Fibroblast of mammary gland (primary cell): Measurements from ENCODE around the gene PZP.

Experiments
- DNase-seq: peaks from one replicate; pipeline ENCODE4 v3.0.0-alpha.2; 2010; ENCODE audit warnings: low read depth
- H3K4me3 ChIP-seq: 2 replicates; pipeline ENCODE4 v1.5.1; 2011; ENCODE audit warnings: low read depth, mild to moderate bottlenecking, low read length, moderate library complexity; ENCODE audit not compliant: control insufficient read depth
- CTCF ChIP-seq: conservative IDR thresholded peaks from 2 replicates; pipeline ENCODE4 v1.5.1; 2011; ENCODE audit warnings: low read depth, low read length, inconsistent platforms; ENCODE audit not compliant: control insufficient read depth, insufficient read depth

The PZP gene

GRCh38 chr12:9112076-9112853 lies 95.9 kb downstream of the PZP start:
- DNase-seq: no peak
- H3K4me3 ChIP-seq: no peak overlapping the region
- TF ChIP-seq CTCF: no peak

GRCh38 chr12:9111525-9111924 lies 96.7 kb downstream of the PZP start:
- DNase-seq: no peak
- TF ChIP-seq CTCF: no peak
- no peak overlapping the region for H3K4me3 ChIP-seq

DNA sequence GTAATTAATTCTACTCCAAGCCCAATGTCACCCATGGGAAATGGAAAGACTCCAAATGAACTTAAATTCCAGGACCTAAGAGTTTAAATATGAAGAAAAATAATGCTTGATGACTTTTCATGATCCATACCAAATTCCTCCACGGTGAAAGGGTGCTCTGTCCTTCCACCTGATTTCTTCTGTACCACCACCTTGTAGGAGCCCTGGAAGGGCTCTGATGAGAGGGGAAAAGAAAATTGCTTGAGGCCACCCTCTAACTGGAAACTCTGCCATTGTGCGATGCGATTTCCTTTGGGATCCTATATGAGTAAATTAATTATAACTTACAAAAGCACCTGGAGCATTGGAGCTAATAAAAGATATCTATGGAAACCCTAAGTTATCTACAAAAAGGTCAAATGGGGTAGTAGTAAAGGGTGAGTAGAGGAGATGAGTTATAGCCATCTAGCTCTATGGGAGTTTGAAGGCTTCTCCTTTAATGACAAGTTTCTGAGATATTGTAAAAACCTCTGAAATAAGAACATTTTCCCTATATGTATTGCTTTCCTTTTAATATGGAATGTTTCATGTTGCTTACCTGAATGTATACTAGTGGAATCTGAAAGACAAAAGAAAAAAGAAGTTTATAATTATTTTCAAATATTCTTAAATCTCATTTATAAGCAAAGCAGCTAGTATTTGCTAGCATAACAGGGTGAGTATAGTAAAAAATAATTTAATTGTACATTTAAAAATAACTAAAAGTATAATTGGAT lies 98.3 kb downstream of the PZP start:
- no peak for TF ChIP-seq CTCF
- H3K4me3 ChIP-seq: no peak overlapping the region
- no peak for DNase-seq

DNA sequence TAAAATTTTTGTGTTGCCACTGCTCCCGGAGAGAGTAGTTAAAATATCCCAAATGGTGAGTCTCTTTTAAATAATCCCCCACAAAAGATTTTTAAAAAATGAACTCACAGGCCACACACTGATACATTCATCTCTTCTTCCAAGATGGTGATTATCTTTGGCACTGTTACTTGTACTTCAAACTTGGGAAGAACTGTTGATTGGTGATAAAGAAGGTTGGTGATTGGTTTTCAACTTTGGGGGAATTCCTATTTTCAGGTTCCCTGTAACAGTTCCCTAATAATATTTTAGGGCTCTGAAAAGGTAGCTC lies 99.0 kb downstream of the PZP start:
- no peak for DNase-seq
- no peak for TF ChIP-seq CTCF
- no peak overlapping the region for H3K4me3 ChIP-seq

DNA sequence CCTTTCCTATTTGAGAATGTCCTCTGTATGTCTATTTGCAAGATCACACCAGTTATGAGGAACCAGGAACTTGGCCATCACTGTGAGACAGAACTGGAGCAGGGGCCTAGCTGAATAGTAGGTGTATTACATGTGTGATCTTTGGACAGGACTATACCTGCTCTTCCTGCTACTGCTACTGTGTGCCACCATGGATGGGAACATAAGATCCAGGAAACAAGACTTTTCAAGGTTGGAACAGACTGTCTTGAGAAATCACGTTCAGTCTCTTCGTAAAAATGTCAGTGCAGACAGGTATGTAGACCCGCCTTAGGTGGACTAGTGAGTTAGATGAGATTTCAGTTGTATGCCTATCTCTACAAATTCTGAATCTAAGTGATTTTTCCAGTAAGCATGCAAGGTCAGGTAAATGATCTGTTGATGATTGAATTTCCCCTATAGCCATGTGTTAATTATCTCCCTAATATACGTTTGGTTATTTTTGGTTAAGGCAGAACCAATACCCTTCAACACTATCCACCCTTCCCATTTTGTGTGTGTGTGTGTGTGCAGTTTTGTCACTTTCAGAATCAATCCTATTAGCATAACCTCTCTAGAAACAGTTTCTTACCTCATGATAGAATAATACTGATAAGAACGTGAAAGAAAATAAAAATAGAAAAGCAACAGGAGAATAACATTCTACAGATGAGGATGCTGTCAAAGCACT lies 99.5 kb downstream of the PZP start:
- no peak for TF ChIP-seq CTCF
- DNase-seq: no peak
- no peak overlapping the region for H3K4me3 ChIP-seq

GRCh38 chr12:9107542-9107873 lies 100.7 kb downstream of the PZP start:
- DNase-seq: no peak
- no peak overlapping the region for H3K4me3 ChIP-seq
- no peak for TF ChIP-seq CTCF
